WTC11 (cell line): ENCODE results near the gene TFCP2. TPM values are rescaled to one million over a fixed set of nuclear protein-coding genes. Genes with fewer than 3 reads are reported as not detected.
A peak's percentile ranks its signal among the peaks of the same experiment; 100 is the strongest.

Source experiments
- ATAC-seq: fragments of 200-7000 bp; cut with Tn5 transposase; 2 replicates; pipeline ENCODE4 v1.10.0; 2021; ENCODE audit warnings: mild to moderate bottlenecking, moderate library complexity
- CTCF ChIA-PET: fragments of 300-600 bp; sonication (Branson Sonifier 250); formaldehyde crosslinking; loops from one replicate; lab custom pipeline; 2021; ENCODE audit warnings: antibody characterized with exemption; lab: Charles Lee
- POLR2A ChIA-PET: fragments of 350-600 bp; sonication (Branson Sonifier 250); formaldehyde crosslinking; loops from one replicate; lab custom pipeline; 2021; ENCODE audit warnings: antibody characterized with exemption; lab: Charles Lee
- DNase-seq: peaks from one replicate; pipeline ENCODE4 v3.0.0; 2021; ENCODE audit warnings: low spot score
- H3K27ac Mint-ChIP-seq: 2 replicates; pipeline ENCODE4 v1.8.0; 2021; ENCODE audit warnings: mixed read lengths
- H3K27me3 Mint-ChIP-seq: 2 replicates; pipeline ENCODE4 v1.8.0; 2021; ENCODE audit warnings: low read depth, mild to moderate bottlenecking, moderate library complexity, mixed read lengths
- H3K36me3 Mint-ChIP-seq: 2 replicates; pipeline ENCODE4 v1.8.0; 2021; ENCODE audit warnings: mixed read lengths
- H3K4me1 Mint-ChIP-seq: 2 replicates; pipeline ENCODE4 v1.8.0; 2022; ENCODE audit warnings: mixed read lengths
- H3K4me3 Mint-ChIP-seq: 2 replicates; pipeline ENCODE4 v1.8.0; 2021; ENCODE audit warnings: mild to moderate bottlenecking, moderate library complexity, mixed read lengths
- H3K9me3 Mint-ChIP-seq: 2 replicates; pipeline ENCODE4 v1.8.0; 2021; ENCODE audit warnings: mixed read lengths
- ATF1 ChIP-seq: sonication (generic); formaldehyde crosslinking; IDR thresholded peaks from 2 replicates; pipeline ENCODE4 v1.8.1; 2023; ENCODE audit warnings: mild to moderate bottlenecking, moderate library complexity, missing genetic modification reagents
- ELF4 ChIP-seq: sonication (generic); formaldehyde crosslinking; IDR thresholded peaks from 2 replicates; pipeline ENCODE4 v1.8.1; 2022; ENCODE audit warnings: low read depth, mild to moderate bottlenecking, moderate library complexity, missing genetic modification reagents
- EMX1 ChIP-seq: fragments of 250-450 bp; sonication (Bioruptor Pico); IDR thresholded peaks from 2 replicates; pipeline ENCODE4 v1.8.0; 2021; ENCODE audit warnings: mild to moderate bottlenecking
- ERG ChIP-seq: fragments of 250-450 bp; sonication (Bioruptor Pico); IDR thresholded peaks from 2 replicates; pipeline ENCODE4 v1.8.0; 2021; ENCODE audit warnings: mild to moderate bottlenecking
- FOXK1 ChIP-seq: sonication (generic); formaldehyde crosslinking; IDR thresholded peaks from 2 replicates; pipeline ENCODE4 v1.8.0; 2022; ENCODE audit warnings: mild to moderate bottlenecking, moderate library complexity, missing genetic modification reagents
- GABPB1 ChIP-seq: sonication (generic); formaldehyde crosslinking; IDR thresholded peaks from 2 replicates; pipeline ENCODE4 v1.8.1; 2023; ENCODE audit warnings: mild to moderate bottlenecking, missing genetic modification reagents
- GRHL2 ChIP-seq: fragments of 250-450 bp; sonication (Bioruptor Pico); IDR thresholded peaks from 2 replicates; pipeline ENCODE4 v1.8.0; 2022; ENCODE audit warnings: mild to moderate bottlenecking, moderate library complexity; ENCODE audit not compliant: insufficient replicate concordance, severe bottlenecking
- GTF2I ChIP-seq: fragments of 250-450 bp; sonication (Bioruptor Pico); conservative IDR thresholded peaks from 2 replicates; pipeline ENCODE4 v1.4.0; 2021; ENCODE audit warnings: mild to moderate bottlenecking
- IRF2 ChIP-seq: sonication (generic); formaldehyde crosslinking; IDR thresholded peaks from 2 replicates; pipeline ENCODE4 v1.8.0; 2022; ENCODE audit warnings: low read depth, missing genetic modification reagents, borderline replicate concordance
- MYBL2 ChIP-seq: sonication (generic); formaldehyde crosslinking; IDR thresholded peaks from 2 replicates; pipeline ENCODE4 v1.8.1; 2023; ENCODE audit warnings: mild to moderate bottlenecking, moderate library complexity, missing genetic modification reagents
- NFATC4 ChIP-seq: fragments of 250-450 bp; sonication (Bioruptor Pico); IDR thresholded peaks from 2 replicates; pipeline ENCODE4 v1.9.0; 2021; ENCODE audit warnings: mild to moderate bottlenecking
- NR3C1 ChIP-seq: sonication (generic); formaldehyde crosslinking; conservative IDR thresholded peaks from 2 replicates; pipeline ENCODE4 v1.8.1; 2023; ENCODE audit warnings: low read depth, mild to moderate bottlenecking, missing genetic modification reagents
- PRRX2 ChIP-seq: fragments of 250-450 bp; sonication (Bioruptor Pico); IDR thresholded peaks from 2 replicates; pipeline ENCODE4 v1.8.0; 2021; ENCODE audit warnings: mild to moderate bottlenecking
- RORB ChIP-seq: fragments of 250-450 bp; sonication (Bioruptor Pico); IDR thresholded peaks from 2 replicates; pipeline ENCODE4 v1.9.0; 2021; ENCODE audit warnings: mild to moderate bottlenecking
- SOX15 ChIP-seq: fragments of 250-450 bp; sonication (Bioruptor Pico); IDR thresholded peaks from 2 replicates; pipeline ENCODE4 v1.9.0; 2021; ENCODE audit warnings: mild to moderate bottlenecking
- SP1 ChIP-seq: sonication (generic); formaldehyde crosslinking; conservative IDR thresholded peaks from 2 replicates; pipeline ENCODE4 v1.8.1; 2022; ENCODE audit warnings: missing genetic modification reagents
- ZBTB21 ChIP-seq: sonication (generic); formaldehyde crosslinking; IDR thresholded peaks from 2 replicates; pipeline ENCODE4 v1.8.1; 2023; ENCODE audit warnings: mild to moderate bottlenecking, missing genetic modification reagents, borderline replicate concordance
- ZNF121 ChIP-seq: sonication (generic); formaldehyde crosslinking; IDR thresholded peaks from 2 replicates; pipeline ENCODE4 v1.8.0; 2023; ENCODE audit warnings: missing genetic modification reagents
- ZNF263 ChIP-seq: sonication (generic); formaldehyde crosslinking; IDR thresholded peaks from 2 replicates; pipeline ENCODE4 v1.8.1; 2022; ENCODE audit warnings: low read depth, mild to moderate bottlenecking, moderate library complexity, missing genetic modification reagents
- ZNF317 ChIP-seq: sonication (generic); formaldehyde crosslinking; IDR thresholded peaks from 2 replicates; pipeline ENCODE4 v1.8.1; 2023; ENCODE audit warnings: low read depth, mild to moderate bottlenecking, moderate library complexity, missing genetic modification reagents, borderline replicate concordance
- ZSCAN18 ChIP-seq: fragments of 250-450 bp; sonication (Bioruptor Pico); IDR thresholded peaks from 2 replicates; pipeline ENCODE4 v2.1.2; 2022; ENCODE audit warnings: mild to moderate bottlenecking, moderate library complexity
- total RNA-seq: library from RNA; stranded (reverse); gene quantifications from 3 replicates; pipeline ENCODE4 v1.2.3, GENCODE V29; 2021
- TF ChIP-seq, protein P1 (sequence below): sonication (generic); formaldehyde crosslinking; IDR thresholded peaks from 2 replicates; pipeline ENCODE4 v1.8.1; 2022; ENCODE audit warnings: mild to moderate bottlenecking, moderate library complexity, missing genetic modification reagents
- TF ChIP-seq, protein P2 (sequence below): sonication (generic); formaldehyde crosslinking; IDR thresholded peaks from 2 replicates; pipeline ENCODE4 v1.8.1; 2023; ENCODE audit warnings: mild to moderate bottlenecking, moderate library complexity, missing genetic modification reagents

TFCP2 gene
- total RNA-seq, 1 experiment from 2014 or later: 35.4 TPM

- Mint-ChIP-seq H3K4me1 (0 out of 2 replicates have a peak, but pooled peaks cover 2% of the 10 kb centered on the region), H3K36me3 (no peaks in the 10 kb centered on the region), H3K27ac (no peak overlapping the region), H3K9me3 (no peaks in the 10 kb centered on the region), H3K27me3 (no peaks in the 10 kb centered on the region), H3K4me3 (no peak overlapping the region)
- ATAC-seq (no peak), DNase-seq (no peak)
- no peak for TF ChIP-seq ELF4 (CRISPR knock-in tag)
- TF ChIP-seq GTF2I (CRISPR knock-in tag): no peak
- no peak for TF ChIP-seq ZNF263 (CRISPR knock-in tag)
- no peak for TF ChIP-seq NR3C1 (CRISPR knock-in tag)
- TF ChIP-seq SOX15 (CRISPR knock-in tag): no peak
- no peak for TF ChIP-seq EMX1 (CRISPR knock-in tag)
- POLR2A ChIA-PET: no interaction called here
- CTCF ChIA-PET: no interaction called here
Observed at GRCh38 chr12:51187370-51187987, 14.5 kb upstream of the TFCP2 start.

DNA sequence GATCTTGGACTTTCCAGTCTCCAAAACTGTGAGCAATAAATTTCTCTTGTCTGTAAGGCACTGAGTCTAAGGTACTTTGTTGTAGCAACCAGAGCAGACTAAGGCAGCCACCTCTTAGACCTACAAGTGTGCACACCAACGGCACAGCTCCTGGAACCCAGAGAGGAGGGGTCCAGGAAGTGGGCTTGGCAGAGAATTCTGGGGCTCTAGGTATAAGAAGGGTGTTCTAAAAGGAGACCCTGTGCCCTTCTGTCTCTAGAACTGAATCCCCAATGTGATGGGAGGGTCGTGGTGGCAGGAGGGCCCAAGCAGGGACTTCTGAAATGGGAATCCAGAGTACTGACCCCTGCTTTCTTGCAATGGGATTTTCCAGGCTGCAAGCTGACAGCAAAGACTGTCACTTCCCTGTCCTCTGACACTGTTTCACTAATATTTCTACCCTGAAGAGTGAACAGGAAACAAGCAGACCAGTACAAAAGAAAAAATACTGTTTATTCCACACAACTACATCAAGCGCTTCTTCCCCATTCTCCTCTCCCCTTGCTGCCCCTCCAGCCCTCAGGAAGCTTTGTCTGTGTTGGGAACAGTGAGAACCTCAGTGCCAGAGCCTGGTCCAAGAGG is 13.6 kb upstream of the TFCP2 start:
- Mint-ChIP-seq H3K4me1 (0 out of 2 replicates have a peak, but pooled peaks cover 2% of the 10 kb centered on the region), H3K27ac (no peak overlapping the region)
- CTCF ChIA-PET: interaction anchor here (1.2 kb wide), 1 partner anchor 32 kb away, joined by 4 read pairs; the partner anchor contains the start of gene POU6F1

GRCh38 chr12:51185171-51185717 is 12.3 kb upstream of the TFCP2 start:
- ChIA-PET CTCF (no interaction called here), POLR2A (no interaction called here)
- no peak overlapping the region for H3K27ac Mint-ChIP-seq
- TF ChIP-seq, protein P1, sequence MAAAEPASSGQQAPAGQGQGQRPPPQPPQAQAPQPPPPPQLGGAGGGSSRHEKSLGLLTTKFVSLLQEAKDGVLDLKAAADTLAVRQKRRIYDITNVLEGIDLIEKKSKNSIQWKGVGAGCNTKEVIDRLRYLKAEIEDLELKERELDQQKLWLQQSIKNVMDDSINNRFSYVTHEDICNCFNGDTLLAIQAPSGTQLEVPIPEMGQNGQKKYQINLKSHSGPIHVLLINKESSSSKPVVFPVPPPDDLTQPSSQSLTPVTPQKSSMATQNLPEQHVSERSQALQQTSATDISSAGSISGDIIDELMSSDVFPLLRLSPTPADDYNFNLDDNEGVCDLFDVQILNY (CRISPR knock-in tag): no peak
- TF ChIP-seq SP1 (CRISPR knock-in tag): no peak
- TF ChIP-seq ZNF121 (CRISPR knock-in tag): peak; percentile 31; the same call in 1 of the 2 replicates
- no peak for TF ChIP-seq FOXK1 (CRISPR knock-in tag)
- TF ChIP-seq MYBL2: no peak
- DNase-seq (no peak), ATAC-seq (no peak)
- H3K36me3 Mint-ChIP-seq: no peaks in the 10 kb centered on the region
- no peak overlapping the region for H3K4me3 Mint-ChIP-seq
- H3K9me3 Mint-ChIP-seq: no peaks in the 10 kb centered on the region
- 0 out of 2 replicates have a peak, but pooled peaks cover 2% of the 10 kb centered on the region for H3K4me1 Mint-ChIP-seq
- H3K27me3 Mint-ChIP-seq: no peaks in the 10 kb centered on the region

More for the DNA sequence above, 13.6 kb upstream of the TFCP2 start:
- Mint-ChIP-seq H3K27me3 (no peaks in the 10 kb centered on the region), H3K4me3 (no peak overlapping the region), H3K9me3 (no peaks in the 10 kb centered on the region), H3K36me3 (no peaks in the 10 kb centered on the region)
- POLR2A ChIA-PET: no interaction called here
- TF ChIP-seq ERG (no peak), IRF2 (CRISPR knock-in tag) (no peak), ATF1 (CRISPR knock-in tag) (no peak), RORB (CRISPR knock-in tag) (no peak)
- ATAC-seq (no peak), DNase-seq (no peak)

DNA sequence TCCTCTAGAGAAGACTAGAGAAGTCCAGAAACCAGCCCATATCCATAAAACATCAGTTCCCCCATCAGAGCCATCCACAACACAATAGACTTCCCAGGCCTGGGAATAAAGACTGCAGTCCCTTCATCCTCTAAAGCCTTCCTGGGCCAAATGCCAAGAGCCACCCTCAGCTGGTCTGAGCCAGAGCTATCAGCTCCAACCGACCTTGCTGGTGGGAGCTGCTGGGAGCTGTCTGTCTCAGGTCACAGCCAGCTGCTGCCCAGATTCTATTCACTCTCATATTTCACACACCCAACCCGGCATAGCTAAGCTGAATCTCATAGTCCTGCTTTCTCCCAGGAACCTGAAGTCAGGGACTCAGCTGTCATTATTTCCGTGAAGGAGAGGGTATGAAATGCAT is 10.9 kb upstream of the TFCP2 start:
- Mint-ChIP-seq H3K4me3 (no peak overlapping the region), H3K36me3 (no peaks in the 10 kb centered on the region), H3K27me3 (no peaks in the 10 kb centered on the region), H3K27ac (no peak overlapping the region), H3K4me1 (no peaks in the 10 kb centered on the region), H3K9me3 (no peaks in the 10 kb centered on the region)
- TF ChIP-seq PRRX2 (CRISPR knock-in tag): no peak
- no peak for TF ChIP-seq GRHL2 (CRISPR knock-in tag)
- no peak for TF ChIP-seq NR3C1 (CRISPR knock-in tag)
- TF ChIP-seq SOX15 (CRISPR knock-in tag): no peak
- TF ChIP-seq, protein P2, sequence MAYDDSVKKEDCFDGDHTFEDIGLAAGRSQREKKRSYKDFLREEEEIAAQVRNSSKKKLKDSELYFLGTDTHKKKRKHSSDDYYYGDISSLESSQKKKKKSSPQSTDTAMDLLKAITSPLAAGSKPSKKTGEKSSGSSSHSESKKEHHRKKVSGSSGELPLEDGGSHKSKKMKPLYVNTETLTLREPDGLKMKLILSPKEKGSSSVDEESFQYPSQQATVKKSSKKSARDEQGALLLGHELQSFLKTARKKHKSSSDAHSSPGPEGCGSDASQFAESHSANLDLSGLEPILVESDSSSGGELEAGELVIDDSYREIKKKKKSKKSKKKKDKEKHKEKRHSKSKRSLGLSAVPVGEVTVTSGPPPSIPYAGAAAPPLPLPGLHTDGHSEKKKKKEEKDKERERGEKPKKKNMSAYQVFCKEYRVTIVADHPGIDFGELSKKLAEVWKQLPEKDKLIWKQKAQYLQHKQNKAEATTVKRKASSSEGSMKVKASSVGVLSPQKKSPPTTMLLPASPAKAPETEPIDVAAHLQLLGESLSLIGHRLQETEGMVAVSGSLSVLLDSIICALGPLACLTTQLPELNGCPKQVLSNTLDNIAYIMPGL: no peak
- no peak for TF ChIP-seq ZBTB21 (CRISPR knock-in tag)
- no peak for TF ChIP-seq ZSCAN18 (CRISPR knock-in tag)
- no peak for TF ChIP-seq ZNF317 (CRISPR knock-in tag)
- no peak for TF ChIP-seq NFATC4
- TF ChIP-seq GABPB1 (CRISPR knock-in tag): no peak
- POLR2A ChIA-PET: interaction anchor here (1.0 kb wide), 1 partner anchor 101 kb away, joined by 6 read pairs; the partner anchor contains the start of gene CSRNP2
- DNase-seq (peak; percentile 26), ATAC-seq (peak; percentile 41; the same call in 1 of the 2 replicates)
- CTCF ChIA-PET: interaction anchor here (0.6 to 1.1 kb wide), 4 partner anchors 34 to 394 kb away, joined by 3 to 4 read pairs (median 3); partner anchors contain the start of gene POU6F1
